ENCODE data around the gene FGGY. TPM values are rescaled to one million over a fixed set of nuclear protein-coding genes. Genes with fewer than 3 reads are reported as not detected.
"Not testable (repeated sequence)": the region's sequence is repeated elsewhere in the genome, so short reads cannot be mapped to it uniquely, and the experiment has no call there.

Gene FGGY
- polyA plus RNA-seq, 1 donor, result 11.6 TPM

- no peak for DNase-seq (ENCODE audit: low read depth)
These were observed 183.4 kb downstream of the FGGY start for GRCh38 chr1:59480188-59480888.

GRCh38 chr1:59481881-59482505 lies 185.1 kb downstream of the FGGY start:
- DNase-seq (ENCODE audit: low read depth), result no peak

GRCh38 chr1:59482986-59483385 lies 186.1 kb downstream of the FGGY start:
- peak; percentile 59 for DNase-seq (ENCODE audit: low read depth)

GRCh38 chr1:59484096-59484495 lies 187.2 kb downstream of the FGGY start:
- no peak for DNase-seq (ENCODE audit: low read depth)

- no peak for DNase-seq (ENCODE audit: low read depth)
These were observed 188.3 kb downstream of the FGGY start for GRCh38 chr1:59485171-59485570.

- DNase-seq (ENCODE audit: low read depth), result no peak
These were observed 189.1 kb downstream of the FGGY start for GRCh38 chr1:59485949-59486348.

GRCh38 chr1:59486615-59487014 lies 189.7 kb downstream of the FGGY start:
- DNase-seq (ENCODE audit: low read depth), result no peak

- DNase-seq (ENCODE audit: low read depth), result no peak
These were observed 190.6 kb downstream of the FGGY start for GRCh38 chr1:59487335-59488031.

- no peak for DNase-seq (ENCODE audit: low read depth)
These were observed 195.6 kb downstream of the FGGY start for GRCh38 chr1:59492500-59492899.

GRCh38 chr1:59494145-59494833 lies 197.4 kb downstream of the FGGY start:
- no peak for DNase-seq (ENCODE audit: low read depth)

- not testable (repeated sequence) for DNase-seq (ENCODE audit: low read depth)
These were observed 199.3 kb downstream of the FGGY start for GRCh38 chr1:59496156-59496555.

GRCh38 chr1:59497616-59498015 lies 200.7 kb downstream of the FGGY start:
- no peak for DNase-seq (ENCODE audit: low read depth)

- DNase-seq (ENCODE audit: low read depth), result no peak
These were observed 201.7 kb downstream of the FGGY start for GRCh38 chr1:59498640-59499039.

- no peak for DNase-seq (ENCODE audit: low read depth)
These were observed 202.5 kb downstream of the FGGY start for GRCh38 chr1:59499273-59499942.

- DNase-seq (ENCODE audit: low read depth), result no peak
These were observed 203.2 kb downstream of the FGGY start for GRCh38 chr1:59499943-59500569.

GRCh38 chr1:59500950-59501742 lies 204.3 kb downstream of the FGGY start:
- DNase-seq (ENCODE audit: low read depth), result no peak

- DNase-seq (ENCODE audit: low read depth), result no peak
These were observed 205.3 kb downstream of the FGGY start for GRCh38 chr1:59502009-59502691.

GRCh38 chr1:59504276-59504675 lies 207.4 kb downstream of the FGGY start:
- no peak for DNase-seq (ENCODE audit: low read depth)

- DNase-seq (ENCODE audit: low read depth), result no peak
These were observed 208.7 kb downstream of the FGGY start for GRCh38 chr1:59505596-59506028.

- no peak for DNase-seq (ENCODE audit: low read depth)
These were observed 210.1 kb downstream of the FGGY start for GRCh38 chr1:59506952-59507351.

Measured in forelimb muscle (tissue), 1 donor.